Stimulated activated memory B cell treated with anti-CD40 and anti-IgM and Interleukin-4, amounts not matched to agents 10 μg/mL and 1 μg/mL and 100 μg/mL, for 72 hours (primary cell): ENCODE results near the gene LIPF.

Source experiments
- ATAC-seq: fragments of 150-1000 bp; cut with Tn5 transposase; 2 replicates; pipeline ENCODE4 v1.10.0; 2021
- H3K27ac Mint-ChIP-seq: one replicate; pipeline ENCODE4 v1.8.0; 2022; ENCODE audit warnings: mild to moderate bottlenecking, mixed read lengths
- H3K27me3 Mint-ChIP-seq: one replicate; pipeline ENCODE4 v1.8.0; 2022; ENCODE audit warnings: mixed read lengths
- H3K36me3 Mint-ChIP-seq: one replicate; pipeline ENCODE4 v1.8.0; 2022; ENCODE audit warnings: mixed read lengths
- H3K4me1 Mint-ChIP-seq: one replicate; pipeline ENCODE4 v1.8.0; 2022; ENCODE audit warnings: mixed read lengths
- H3K4me3 Mint-ChIP-seq: one replicate; pipeline ENCODE4 v1.8.0; 2022; ENCODE audit warnings: mild to moderate bottlenecking, moderate library complexity, mixed read lengths
- H3K9me3 Mint-ChIP-seq: one replicate; pipeline ENCODE4 v1.8.0; 2022; ENCODE audit warnings: mixed read lengths

The LIPF gene, protein sequence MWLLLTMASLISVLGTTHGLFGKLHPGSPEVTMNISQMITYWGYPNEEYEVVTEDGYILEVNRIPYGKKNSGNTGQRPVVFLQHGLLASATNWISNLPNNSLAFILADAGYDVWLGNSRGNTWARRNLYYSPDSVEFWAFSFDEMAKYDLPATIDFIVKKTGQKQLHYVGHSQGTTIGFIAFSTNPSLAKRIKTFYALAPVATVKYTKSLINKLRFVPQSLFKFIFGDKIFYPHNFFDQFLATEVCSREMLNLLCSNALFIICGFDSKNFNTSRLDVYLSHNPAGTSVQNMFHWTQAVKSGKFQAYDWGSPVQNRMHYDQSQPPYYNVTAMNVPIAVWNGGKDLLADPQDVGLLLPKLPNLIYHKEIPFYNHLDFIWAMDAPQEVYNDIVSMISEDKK

DNA sequence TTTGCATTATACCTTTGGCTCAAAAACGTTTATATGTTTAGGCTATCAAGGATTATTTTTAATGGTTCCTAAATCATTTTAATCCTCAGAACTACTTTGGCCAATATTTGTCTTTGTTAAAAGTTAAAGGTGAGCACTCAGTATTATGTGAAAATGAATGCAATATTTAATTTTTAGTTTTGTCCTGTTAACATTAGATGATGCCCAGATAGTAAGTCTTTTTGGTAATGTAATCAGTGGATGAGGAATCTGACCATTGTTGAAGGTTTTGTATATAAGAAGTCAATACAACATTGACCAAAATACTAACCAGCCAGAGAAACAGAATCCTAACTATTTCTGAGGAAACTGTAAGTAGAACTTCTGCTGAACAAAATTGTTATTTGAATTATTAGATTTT lies at the start of gene LIPF:
Gene LIPF, plus strand, starts transcription at position 301 of the 400 bp plus-strand sequence. CDS start 2,856 bp downstream, outside the sequence.
- Mint-ChIP-seq H3K4me1 (no peaks in the 10 kb centered on the region), H3K9me3 (peaks cover 4% of the 10 kb centered on the region), H3K27me3 (peaks cover 8% of the 10 kb centered on the region), H3K4me3 (no peak within 1 kb of the TSS), H3K27ac (no peak within 1 kb of the TSS), H3K36me3 (no peaks in the 10 kb centered on the region)
- ATAC-seq, result no peak

DNA sequence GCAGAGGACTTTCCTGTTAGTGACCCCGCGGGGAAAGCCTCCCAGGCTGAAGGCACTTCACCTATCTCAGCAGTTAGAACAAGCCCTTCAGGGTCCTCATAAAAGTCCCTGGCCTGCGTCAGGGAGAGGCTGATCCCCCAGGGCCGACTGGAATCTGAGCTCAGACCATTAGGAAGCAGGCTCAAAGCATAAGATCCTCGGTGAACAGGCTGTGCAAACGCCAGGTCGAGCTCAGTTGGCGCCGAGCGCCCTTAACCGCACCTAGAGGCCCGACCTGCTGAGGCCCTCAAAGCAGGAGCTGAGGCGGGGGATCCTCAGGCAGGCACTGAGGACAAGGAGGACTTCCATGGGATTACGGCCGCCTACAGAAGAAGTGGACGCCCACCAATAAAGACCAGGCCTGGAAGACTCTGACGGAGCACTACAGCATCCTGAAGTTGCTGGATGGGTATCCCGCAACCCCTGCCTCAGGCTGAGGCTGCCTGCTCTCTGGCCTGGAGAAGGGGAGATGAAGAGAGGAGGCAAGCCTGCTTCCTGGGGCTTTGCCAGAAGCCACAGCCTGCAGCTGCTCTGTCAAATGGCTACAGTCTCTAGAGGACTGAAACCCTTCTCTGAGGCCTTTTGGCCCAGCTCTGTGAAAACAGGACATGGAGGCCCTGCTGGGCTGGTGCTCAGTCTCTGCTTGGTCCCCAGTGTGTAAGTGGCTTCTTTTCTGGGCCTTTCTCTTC lies 47.8 kb upstream of the LIPF start:
- Mint-ChIP-seq H3K27ac (no peak overlapping the region), H3K9me3 (no peaks in the 10 kb centered on the region), H3K27me3 (no peaks in the 10 kb centered on the region), H3K4me3 (no peak overlapping the region), H3K36me3 (no peaks in the 10 kb centered on the region), H3K4me1 (no peaks in the 10 kb centered on the region)
- peak; percentile 27 for ATAC-seq

- Mint-ChIP-seq H3K27me3 (no peaks in the 10 kb centered on the region), H3K36me3 (no peaks in the 10 kb centered on the region), H3K4me3 (no peak overlapping the region), H3K4me1 (no peaks in the 10 kb centered on the region), H3K27ac (no peak overlapping the region), H3K9me3 (no peaks in the 10 kb centered on the region)
- ATAC-seq, result no peak
These were observed 46.4 kb upstream of the LIPF start for GRCh38 chr10:88617772-88618300.

DNA sequence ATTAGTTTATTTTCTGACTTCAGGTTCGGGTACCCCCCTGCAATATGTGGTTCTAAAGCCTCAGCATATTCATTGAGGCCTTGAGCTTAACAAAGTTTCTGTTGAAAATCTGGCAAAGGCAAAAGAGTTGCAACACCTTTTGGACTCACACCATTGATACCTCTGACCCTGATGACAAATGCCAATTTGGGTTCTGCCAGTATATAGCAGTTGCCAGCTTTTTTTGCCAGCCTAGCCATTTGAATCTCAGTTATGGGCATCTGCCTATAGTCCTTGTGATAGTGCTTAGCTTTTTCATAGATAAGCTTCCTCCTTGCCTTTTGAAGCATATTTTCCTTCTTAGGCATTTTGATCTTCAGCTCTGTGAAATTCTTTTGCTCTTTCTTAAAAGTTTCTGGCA lies 45.7 kb upstream of the LIPF start:
- H3K36me3 Mint-ChIP-seq, result no peaks in the 10 kb centered on the region
- H3K4me1 Mint-ChIP-seq, result no peaks in the 10 kb centered on the region
- H3K9me3 Mint-ChIP-seq, result no peaks in the 10 kb centered on the region
- no peaks in the 10 kb centered on the region for H3K27me3 Mint-ChIP-seq
- no peak for ATAC-seq
- H3K27ac Mint-ChIP-seq, result no peak overlapping the region
- no peak overlapping the region for H3K4me3 Mint-ChIP-seq

GRCh38 chr10:88620441-88620840 lies 43.8 kb upstream of the LIPF start:
- Mint-ChIP-seq H3K4me3 (no peak overlapping the region), H3K36me3 (no peaks in the 10 kb centered on the region), H3K27ac (no peak overlapping the region), H3K27me3 (no peaks in the 10 kb centered on the region), H3K4me1 (no peaks in the 10 kb centered on the region), H3K9me3 (no peaks in the 10 kb centered on the region)
- ATAC-seq, result no peak

GRCh38 chr10:88623835-88624234 lies 40.4 kb upstream of the LIPF start:
- Mint-ChIP-seq H3K27me3 (no peaks in the 10 kb centered on the region), H3K36me3 (no peaks in the 10 kb centered on the region), H3K27ac (no peak overlapping the region), H3K9me3 (no peaks in the 10 kb centered on the region), H3K4me1 (no peaks in the 10 kb centered on the region), H3K4me3 (no peak overlapping the region)
- no peak for ATAC-seq

- no peak overlapping the region for H3K27ac Mint-ChIP-seq
- H3K4me1 Mint-ChIP-seq, result no peaks in the 10 kb centered on the region
- no peaks in the 10 kb centered on the region for H3K27me3 Mint-ChIP-seq
- no peaks in the 10 kb centered on the region for H3K36me3 Mint-ChIP-seq
- no peaks in the 10 kb centered on the region for H3K9me3 Mint-ChIP-seq
- H3K4me3 Mint-ChIP-seq, result no peak overlapping the region
- no peak for ATAC-seq
These were observed 39.4 kb upstream of the LIPF start for GRCh38 chr10:88624840-88625239.

DNA sequence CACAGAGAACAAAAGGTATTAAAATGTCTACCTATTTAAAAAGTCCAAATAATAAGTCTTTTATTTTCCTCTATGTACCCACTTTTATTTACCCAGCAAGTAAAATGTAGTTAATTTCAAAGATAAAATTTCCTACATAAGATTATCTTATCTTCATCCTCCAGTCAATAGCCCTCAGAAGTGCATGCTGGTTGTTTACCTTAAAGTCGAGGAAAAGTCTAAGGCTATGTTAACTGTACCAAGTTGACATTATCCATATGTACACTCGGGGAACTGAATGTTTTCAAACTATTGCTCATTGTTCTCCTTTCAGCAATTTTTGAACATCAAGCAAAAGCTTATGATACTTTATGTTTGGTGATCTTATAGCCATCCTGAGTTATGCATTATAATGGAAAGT lies 24.1 kb upstream of the LIPF start:
- H3K27ac Mint-ChIP-seq, result no peak overlapping the region

GRCh38 chr10:88642209-88642608 lies 22.0 kb upstream of the LIPF start:
- H3K36me3 Mint-ChIP-seq, result no peaks in the 10 kb centered on the region
- H3K4me1 Mint-ChIP-seq, result peaks cover 5% of the 10 kb centered on the region
- H3K4me3 Mint-ChIP-seq, result no peak overlapping the region
- no peak overlapping the region for H3K27ac Mint-ChIP-seq
- peaks cover 6% of the 10 kb centered on the region for H3K9me3 Mint-ChIP-seq
- ATAC-seq, result no peak
- peaks cover 20% of the 10 kb centered on the region for H3K27me3 Mint-ChIP-seq

More for the DNA sequence above, 24.1 kb upstream of the LIPF start:
- Mint-ChIP-seq H3K9me3 (peaks cover 6% of the 10 kb centered on the region), H3K36me3 (no peaks in the 10 kb centered on the region), H3K4me3 (no peak overlapping the region), H3K27me3 (peaks cover 40% of the 10 kb centered on the region), H3K4me1 (no peaks in the 10 kb centered on the region)
- no peak for ATAC-seq

- no peak for ATAC-seq
- Mint-ChIP-seq H3K4me3 (no peak overlapping the region), H3K4me1 (peaks cover 5% of the 10 kb centered on the region), H3K27ac (no peak overlapping the region), H3K36me3 (no peaks in the 10 kb centered on the region), H3K27me3 (peaks cover 12% of the 10 kb centered on the region), H3K9me3 (peaks cover 6% of the 10 kb centered on the region)
These were observed 21.3 kb upstream of the LIPF start for GRCh38 chr10:88642963-88643362.

DNA sequence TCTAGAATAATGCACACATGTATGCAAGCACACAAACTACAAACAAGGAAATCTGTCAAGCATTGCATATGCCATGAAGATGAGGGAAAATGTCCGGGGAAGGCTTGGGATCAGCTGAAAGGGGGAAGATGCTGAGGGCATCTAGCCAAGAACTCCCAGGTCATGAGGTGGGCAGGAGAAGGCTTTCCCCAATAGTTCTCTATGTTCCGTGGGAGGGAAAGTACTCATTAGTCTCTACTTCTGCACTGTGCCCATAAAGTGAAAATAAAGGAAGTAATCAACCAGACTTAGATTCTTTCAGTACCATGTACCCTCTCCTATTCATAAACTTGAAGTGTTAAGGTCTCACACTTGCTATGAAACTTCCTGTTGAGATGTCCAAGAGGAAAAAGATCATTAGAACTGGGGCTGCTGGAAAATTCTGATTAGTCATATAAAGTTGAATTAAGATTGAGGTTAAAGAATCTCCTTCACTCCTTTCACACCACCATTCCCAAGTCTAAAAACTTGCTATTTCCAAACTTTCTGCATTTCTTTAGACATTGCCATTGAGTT lies 17.1 kb upstream of the LIPF start:
- Mint-ChIP-seq H3K9me3 (no peaks in the 10 kb centered on the region), H3K27ac (no peak overlapping the region), H3K36me3 (no peaks in the 10 kb centered on the region), H3K4me3 (no peak overlapping the region), H3K4me1 (peaks cover 5% of the 10 kb centered on the region), H3K27me3 (no peaks in the 10 kb centered on the region)
- no peak for ATAC-seq

- H3K4me1 Mint-ChIP-seq, result peaks cover 5% of the 10 kb centered on the region
- no peak for ATAC-seq
- H3K9me3 Mint-ChIP-seq, result no peaks in the 10 kb centered on the region
- H3K27me3 Mint-ChIP-seq, result no peaks in the 10 kb centered on the region
- H3K4me3 Mint-ChIP-seq, result no peak overlapping the region
- no peaks in the 10 kb centered on the region for H3K36me3 Mint-ChIP-seq
- H3K27ac Mint-ChIP-seq, result no peak overlapping the region
These were observed 13.1 kb upstream of the LIPF start for GRCh38 chr10:88651101-88651551.

GRCh38 chr10:88652616-88653015 lies 11.6 kb upstream of the LIPF start:
- no peak overlapping the region for H3K27ac Mint-ChIP-seq
- H3K27me3 Mint-ChIP-seq, result peaks cover 5% of the 10 kb centered on the region
- no peak overlapping the region for H3K4me3 Mint-ChIP-seq
- no peak for ATAC-seq
- H3K9me3 Mint-ChIP-seq, result no peaks in the 10 kb centered on the region
- no peaks in the 10 kb centered on the region for H3K4me1 Mint-ChIP-seq
- H3K36me3 Mint-ChIP-seq, result no peaks in the 10 kb centered on the region

GRCh38 chr10:88657901-88658300 lies 6.3 kb upstream of the LIPF start:
- peaks cover 10% of the 10 kb centered on the region for H3K27me3 Mint-ChIP-seq
- H3K4me1 Mint-ChIP-seq, result no peaks in the 10 kb centered on the region
- H3K27ac Mint-ChIP-seq, result no peak overlapping the region
- no peaks in the 10 kb centered on the region for H3K36me3 Mint-ChIP-seq
- ATAC-seq, result no peak
- no peaks in the 10 kb centered on the region for H3K9me3 Mint-ChIP-seq
- H3K4me3 Mint-ChIP-seq, result no peak overlapping the region

- H3K4me1 Mint-ChIP-seq, result no peaks in the 10 kb centered on the region
- peaks cover 16% of the 10 kb centered on the region for H3K27me3 Mint-ChIP-seq
- peaks cover 4% of the 10 kb centered on the region for H3K9me3 Mint-ChIP-seq
- ATAC-seq, result no peak
- no peaks in the 10 kb centered on the region for H3K36me3 Mint-ChIP-seq
- H3K4me3 Mint-ChIP-seq, result no peak overlapping the region
- H3K27ac Mint-ChIP-seq, result no peak overlapping the region
These were observed 4.3 kb upstream of the LIPF start for GRCh38 chr10:88659725-88660597.
